Measurements from ENCODE around the gene ETV5. TPM values are rescaled to one million over a fixed set of nuclear protein-coding genes. Genes with fewer than 3 reads are reported as not detected.

ETV5 gene
- total and polyA plus RNA-seq, 2 of the 4 experiments (the other 2 are of a cell fraction): 15.7 to 20.1 TPM

- H3K79me1 ChIP-seq (ENCODE audit: low read depth in 1 of 2, low read length in 2 of 2): peaks cover 7 to 14% of the 10 kb centered on the region in 2 experiments; a peak in 3 of 4 replicates
- no peak for DNase-seq
- H2BK5ac ChIP-seq (ENCODE audit: low read depth, low read length, poor library complexity, severe bottlenecking): no peak overlapping the region
- H2AK5ac ChIP-seq (ENCODE audit: low read depth, low read length): no peak overlapping the region
- no peaks in the 10 kb centered on the region for H3K9me3 ChIP-seq (ENCODE audit: control insufficient read depth, insufficient read depth, low read length)
- H4K5ac ChIP-seq (ENCODE audit: low read depth, low read length): no peak overlapping the region
- H3K23ac ChIP-seq (ENCODE audit: low read depth, low read length): no peak overlapping the region
- H3K56ac ChIP-seq (ENCODE audit: extremely low read depth, insufficient read depth, low read length): no peak overlapping the region
- no peak overlapping the region for H4K8ac ChIP-seq (ENCODE audit: low read depth in 2 of 2, low read length in 2 of 2)
- no peaks in the 10 kb centered on the region for H3K27me3 ChIP-seq (ENCODE audit: control insufficient read depth, insufficient read depth, low read length)
- H4K20me1 ChIP-seq (ENCODE audit: insufficient read depth, low read length): no peaks in the 10 kb centered on the region; the same call in 1 of the 2 replicates
- H3K4me1 ChIP-seq (ENCODE audit: control insufficient read depth, insufficient read depth, low read length): peaks cover 4% of the 10 kb centered on the region; the same call in 1 of the 2 replicates
- no peak overlapping the region for H4K91ac ChIP-seq (ENCODE audit: insufficient read depth, low read depth, low read length)
- no peak for TF ChIP-seq RFX5 (IDR thresholded peaks at IDR 0.05; ENCODE audit: low read depth, low read length)
- TF ChIP-seq, protein P1, sequence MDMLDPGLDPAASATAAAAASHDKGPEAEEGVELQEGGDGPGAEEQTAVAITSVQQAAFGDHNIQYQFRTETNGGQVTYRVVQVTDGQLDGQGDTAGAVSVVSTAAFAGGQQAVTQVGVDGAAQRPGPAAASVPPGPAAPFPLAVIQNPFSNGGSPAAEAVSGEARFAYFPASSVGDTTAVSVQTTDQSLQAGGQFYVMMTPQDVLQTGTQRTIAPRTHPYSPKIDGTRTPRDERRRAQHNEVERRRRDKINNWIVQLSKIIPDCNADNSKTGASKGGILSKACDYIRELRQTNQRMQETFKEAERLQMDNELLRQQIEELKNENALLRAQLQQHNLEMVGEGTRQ (IDR thresholded peaks at IDR 0.05; ENCODE audit: low read depth, low read length): no peak
- no peak for TF ChIP-seq NFE2L2 (IDR thresholded peaks at IDR 0.05; ENCODE audit: low read depth, low read length)
- TF ChIP-seq SMC3 (IDR thresholded peaks at IDR 0.05; ENCODE audit: low read depth, low read length): no peak
- TF ChIP-seq CHD1 (IDR thresholded peaks at IDR 0.05; ENCODE audit: low read depth, low read length): no peak
- no peak for TF ChIP-seq BHLHE40 (IDR thresholded peaks at IDR 0.05; ENCODE audit: low read depth, low read length)
- no peak for TF ChIP-seq POLR2A (IDR thresholded peaks at IDR 0.05; ENCODE audit: low read depth, low read length)
- no peak for TF ChIP-seq FOS (IDR thresholded peaks at IDR 0.05; ENCODE audit: low read depth, low read length)
- TF ChIP-seq MXI1 (IDR thresholded peaks at IDR 0.05; ENCODE audit: borderline replicate concordance, low read depth, low read length): no peak
- H2BK20ac ChIP-seq (ENCODE audit: low read depth, low read length): no peak overlapping the region
- POLR2A ChIA-PET (ENCODE audit: unreplicated experiment): no interaction called here
- ATAC-seq (ENCODE audit: low read depth): no peak
- no peak overlapping the region for H3K27ac ChIP-seq (ENCODE audit: insufficient read depth, low read length)
- H3K18ac ChIP-seq (ENCODE audit: low read depth, low read length): no peak overlapping the region
- dilution Hi-C loops (cut with HindIII; ENCODE audit: low sequenced_read_pairs, unreplicated experiment): no loop called here
- H3K36me3 ChIP-seq (ENCODE audit: control insufficient read depth, insufficient read depth, low read length): peaks cover 14% of the 10 kb centered on the region
- in situ Hi-C loops (cut with MboI; ENCODE audit: low sequenced_read_pairs): no loop called here
- peaks cover 2% of the 10 kb centered on the region; the same call in 1 of the 2 replicates for H3K9me1 ChIP-seq (ENCODE audit: insufficient read depth, low read length)
- intact Hi-C loops (cut with micrococcal nuclease): no loop called here
- H2BK15ac ChIP-seq (ENCODE audit: low read depth, low read length): no peak overlapping the region
- CTCF ChIA-PET: interaction anchor here (1.0 kb wide), 1 partner anchor 9 kb away, joined by 3 read pairs; no protein-coding TSS in a partner anchor
- no peak overlapping the region for H3K4ac ChIP-seq (ENCODE audit: low read depth, low read length)
- H3K14ac ChIP-seq (replicated peaks; ENCODE audit: low read depth, low read length): no peak overlapping the region
- H2AK9ac ChIP-seq (replicated peaks; ENCODE audit: low read depth, low read length, poor library complexity): no peak overlapping the region
- 98% methylated on average over 7 of the region's 9 CpGs; no CpG with 5 or more reads in 1 of the 2 experiments for WGBS, 2 experiments (ENCODE audit: extremely low coverage in 2 of 2, insufficient read length in 1 of 2)
- no peak overlapping the region for H3K4me3 ChIP-seq (ENCODE audit: insufficient read depth, low read depth, low read length)
- no peak overlapping the region for H3K4me2 ChIP-seq (ENCODE audit: low read depth, low read length)
- BruUV-seq (replicated peaks): no TSS peak
- no peak overlapping the region for H2AFZ ChIP-seq (replicated peaks; ENCODE audit: low read length, poor library complexity)
- H3K9ac ChIP-seq (ENCODE audit: low read depth, low read length): no peak overlapping the region
- no peak overlapping the region for H2BK120ac ChIP-seq (ENCODE audit: low read depth, low read length)
Observed at GRCh38 chr3:186069199-186069598, 39.7 kb downstream of the ETV5 start.

Measured in IMR-90 (cell line).